Activated CD4-positive, CD25-positive, alpha-beta regulatory T cell treated with anti-CD3 and anti-CD28 coated beads, Interleukin-2, amount 50 U/mL, for 16 hours (primary cell): ENCODE measurements around the gene NAPB.
"Not testable (repeated sequence)": the region's sequence is repeated elsewhere in the genome, so short reads cannot be mapped to it uniquely, and the experiment has no call there.

Experiments
- DNase-seq: peaks from one replicate; pipeline ENCODE4 v3.0.0-alpha.2; 2020; ENCODE audit warnings: low read depth, low spot score

Gene NAPB

GRCh38 chr20:23420943-23421931, at the start of gene NAPB:
TSS of gene NAPB (minus strand) at chr20:23421488. CDS start at chr20:23421402, 86 bp downstream.
- peak; percentile 87 for DNase-seq

GRCh38 chr20:23466961-23467360, 45.7 kb upstream of the NAPB start:
- DNase-seq: not testable (repeated sequence)

GRCh38 chr20:23461180-23461579, 39.9 kb upstream of the NAPB start:
- DNase-seq: no peak

GRCh38 chr20:23459461-23460150, 38.3 kb upstream of the NAPB start:
- no peak for DNase-seq

GRCh38 chr20:23456873-23457272, 35.6 kb upstream of the NAPB start:
- no peak for DNase-seq

- no peak for DNase-seq
Measured at GRCh38 chr20:23456409-23456808, 35.1 kb upstream of the NAPB start.

- no peak for DNase-seq
Measured at GRCh38 chr20:23455639-23456038, 34.4 kb upstream of the NAPB start.

- DNase-seq: no peak
Measured at GRCh38 chr20:23454816-23455215, 33.5 kb upstream of the NAPB start.

GRCh38 chr20:23453549-23454543, 32.6 kb upstream of the NAPB start:
- no peak for DNase-seq

GRCh38 chr20:23452776-23453175, 31.5 kb upstream of the NAPB start, which contains the start of gene CST11:
TSS of gene CST11 (minus strand) at chr20:23452876. CDS start at chr20:23452811, 65 bp downstream.
- DNase-seq: no peak

GRCh38 chr20:23451956-23452487, 30.7 kb upstream of the NAPB start:
- no peak for DNase-seq

GRCh38 chr20:23450877-23451276, 29.6 kb upstream of the NAPB start:
- DNase-seq: no peak

- no peak for DNase-seq
Measured at GRCh38 chr20:23449421-23449820, 28.1 kb upstream of the NAPB start.

- DNase-seq: no peak
Measured at GRCh38 chr20:23448167-23448566, 26.9 kb upstream of the NAPB start.

- no peak for DNase-seq
Measured at GRCh38 chr20:23446505-23446904, 25.2 kb upstream of the NAPB start.

- no peak for DNase-seq
Measured at GRCh38 chr20:23445596-23446217, 24.4 kb upstream of the NAPB start.

GRCh38 chr20:23444859-23445258, 23.6 kb upstream of the NAPB start:
- no peak for DNase-seq

GRCh38 chr20:23442436-23442835, 21.1 kb upstream of the NAPB start:
- no peak for DNase-seq

GRCh38 chr20:23441850-23442313, 20.6 kb upstream of the NAPB start:
- DNase-seq: peak; percentile 36

- DNase-seq: no peak
Measured at GRCh38 chr20:23440004-23440403, 18.7 kb upstream of the NAPB start.
